GM12878 (cell line): ENCODE results near the gene SLC25A48. TPM values are rescaled to one million over a fixed set of nuclear protein-coding genes. Genes with fewer than 3 reads are reported as not detected.

ENCODE experiments used
- ATAC-seq: fragments of 200-7000 bp; cut with Tn5 transposase; 3 replicates; pipeline ENCODE4 v1.9.1; 2020; ENCODE audit warnings: mild to moderate bottlenecking, moderate library complexity
- BruUV-seq: library from RNA; stranded (reverse); fragments of 400-500 nt; replicated peaks from 2 replicates; lab custom pipeline; 2021; lab: Mats Ljungman, UMichigan
- CTCF ChIA-PET: fragments of 300-600 bp; sonication (Branson Sonifier 250); formaldehyde crosslinking; extraction: SDS; loops from one replicate; lab custom pipeline; 2021; ENCODE audit warnings: inconsistent platforms; lab: Yijun Ruan, JAX
- POLR2A ChIA-PET: fragments of 350-600 bp; formaldehyde crosslinking; extraction: SDS; loops from one replicate; lab custom pipeline; 2021; ENCODE audit warnings: inconsistent platforms; lab: Charles Lee
- RAD21 ChIA-PET: fragments of 300-600 bp; sonication (Branson Sonifier 250); formaldehyde crosslinking; loops from one replicate; lab custom pipeline; 2023; ENCODE audit warnings: antibody characterized with exemption; ENCODE audit not compliant: unreplicated experiment; lab: Charles Lee
- SMC1A ChIA-PET: fragments of 300-600 bp; sonication (Branson Sonifier 250); formaldehyde crosslinking; loops from one replicate; lab custom pipeline; 2023; ENCODE audit not compliant: unreplicated experiment, uncharacterized antibody; lab: Charles Lee
- DNase-seq: peaks from one replicate; pipeline ENCODE4 v3.0.0-alpha.2; 2011; ENCODE audit warnings: low read depth, low spot score
- FAIRE-seq: peaks from 3 replicates; lab custom pipeline; 2011; peaks lifted over from hg19 to GRCh38; lab: Jason Lieb, UNC
- H2AFZ ChIP-seq: 2 replicates; pipeline ENCODE4 v1.6.0; 2011; ENCODE audit warnings: low read depth, low read length, control low read depth; ENCODE audit not compliant: control insufficient read depth
- H3K27ac ChIP-seq: 2 replicates; pipeline ENCODE4 v1.5.1; 2011; ENCODE audit warnings: control low read depth; ENCODE audit not compliant: control insufficient read depth, insufficient read depth
- H3K27me3 ChIP-seq, 2 experiments: replicated peaks in 1 of 2; 2 replicates each; pipeline versions ENCODE4 v1.6.0 to v1.6.1; 2011; ENCODE audit warnings: low read length in 1 of 2; ENCODE audit not compliant: control insufficient read depth in 2 of 2, insufficient read depth in 2 of 2
- H3K36me3 ChIP-seq, 2 experiments: 2 replicates each; pipeline ENCODE4 v1.5.1; 2011; ENCODE audit warnings: low read length in 1 of 2; ENCODE audit not compliant: control insufficient read depth in 2 of 2, insufficient read depth in 2 of 2
- H3K4me1 ChIP-seq: 2 replicates; pipeline ENCODE4 v1.6.1; 2011; ENCODE audit warnings: mild to moderate bottlenecking, low read length, moderate library complexity, mixed read lengths; ENCODE audit not compliant: control insufficient read depth, insufficient read depth
- H3K4me2 ChIP-seq: 2 replicates; pipeline ENCODE4 v1.6.0; 2011; ENCODE audit warnings: control low read depth; ENCODE audit not compliant: control insufficient read depth, insufficient read depth
- H3K4me3 ChIP-seq: fragments of 200-600 bp; sonication (generic); 2 replicates; pipeline ENCODE4 v1.5.1; 2016
- H3K79me2 ChIP-seq: 2 replicates; pipeline ENCODE4 v1.6.0; 2011; ENCODE audit warnings: low read length; ENCODE audit not compliant: control insufficient read depth, insufficient read depth
- H3K9ac ChIP-seq: 2 replicates; pipeline ENCODE4 v1.8.0; 2011; ENCODE audit warnings: low read length, control low read depth, mixed read lengths; ENCODE audit not compliant: control insufficient read depth, insufficient read depth
- H3K9me3 ChIP-seq: replicated peaks from 3 replicates; pipeline ENCODE4 v1.5.1; 2011; ENCODE audit warnings: mild to moderate bottlenecking, low read length; ENCODE audit not compliant: control insufficient read depth, insufficient read depth
- H4K20me1 ChIP-seq: 2 replicates; pipeline ENCODE4 v1.6.0; 2011; ENCODE audit not compliant: control insufficient read depth, insufficient read depth
- BCL3 ChIP-seq: IDR thresholded peaks from 2 replicates; pipeline ENCODE4 v1.6.1; 2011; ENCODE audit warnings: borderline replicate concordance, low read depth, mild to moderate bottlenecking, moderate library complexity, low read length; ENCODE audit not compliant: insufficient read depth, poor library complexity, severe bottlenecking
- KAT2A ChIP-seq: conservative IDR thresholded peaks from 2 replicates; pipeline ENCODE4 v1.6.1; 2011; ENCODE audit warnings: low read depth, low read length; ENCODE audit not compliant: control insufficient read depth
- MEF2A ChIP-seq: IDR thresholded peaks from 2 replicates; pipeline ENCODE4 v1.6.1; 2011; ENCODE audit warnings: low read depth, mild to moderate bottlenecking, low read length, moderate library complexity; ENCODE audit not compliant: insufficient read depth
- NFXL1 ChIP-seq: fragments of 450-650 bp; IDR thresholded peaks from 2 replicates; pipeline ENCODE4 v1.6.1; 2017; ENCODE audit warnings: antibody characterized with exemption, mild to moderate bottlenecking, borderline replicate concordance
- SMARCA5 ChIP-seq: fragments of 450-650 bp; IDR thresholded peaks from 2 replicates; pipeline ENCODE4 v1.6.1; 2017; ENCODE audit warnings: mild to moderate bottlenecking
- WGBS: methylation state at CpG from one replicate; pipeline ENCODE4 v1.1.6; 2016; ENCODE audit warnings: low lambda C conversion rate; ENCODE audit not compliant: insufficient replicate concordance, insufficient coverage; ENCODE audit errors: missing lambda C conversion rate; 5-methylcytosine and 5-hydroxymethylcytosine counted together
- in situ Hi-C: fragments of 300-500 bp; cut with MboI; formaldehyde crosslinking; loops from 9 replicates; pipeline ENCODE4 v1.14.3; 2018; ENCODE audit warnings: mixed read lengths
- intact Hi-C: fragments of 100-400 bp; cut with micrococcal nuclease; formaldehyde crosslinking; loops from one replicate; pipeline ENCODE4 v1.14.2; 2022; ENCODE audit not compliant: unreplicated experiment
- polyA plus RNA-seq, 11 experiments: library from polyadenylated mRNA; depleted of rRNA in 4 of 11; unstranded in 6 of 11; stranded (reverse) in 5 of 11; fragments of >200 nt; fragmentation: Nextera tagmentation in 4 of 11; fragmentation: Illumina TruSeq in 1 of 11; extraction: Ambion mirVana in 4 of 11; extraction: Trizol in 1 of 11; gene quantifications; 1 replicate in 1 of 11; 2 replicates in 10 of 11; pipeline versions ENCODE4 v1.2.1 to v1.2.3, GENCODE V29; 2011 to 2016; ENCODE audit warnings: inconsistent platforms in 2 of 11, missing spikeins in 2 of 11, low read depth in 1 of 11
- total RNA-seq, 4 experiments: library from RNA; depleted of rRNA in 3 of 4; stranded (reverse); fragments of >200 nt in 3 of 4; fragmentation: Illumina TruSeq in 1 of 4; extraction: Trizol in 1 of 4; gene quantifications; 2 replicates each; pipeline versions ENCODE4 v1.2.1 to v1.2.3, GENCODE V29; 2013 to 2021
- TF ChIP-seq, protein P1 (sequence below): fragments of 450-650 bp; IDR thresholded peaks from 2 replicates; pipeline ENCODE4 v1.6.1; 2016; ENCODE audit warnings: mild to moderate bottlenecking

SLC25A48 gene
- total and polyA plus RNA-seq, 10 of the 15 experiments (the other 5 are each of a cell fraction or from before 2014, with no cell fraction given) = 0.06 TPM; not detected in 9

GRCh38 chr5:135877570-135878155 lies 43.2 kb downstream of the SLC25A48 start:
- H3K79me2 ChIP-seq = no peaks in the 10 kb centered on the region
- POLR2A ChIA-PET = no interaction called here

More at GRCh38 chr5:135877570-135878155, 43.2 kb downstream of the SLC25A48 start:
- H3K27ac ChIP-seq = no peak overlapping the region
- no peak overlapping the region for H2AFZ ChIP-seq
- H3K4me2 ChIP-seq = no peak overlapping the region
- no peak for DNase-seq
- ChIA-PET CTCF (no interaction called here), RAD21 (no interaction called here), SMC1A (no interaction called here)
- BruUV-seq = no TSS peak
- no peak for ATAC-seq
- no peak for TF ChIP-seq KAT2A
- TF ChIP-seq SMARCA5 = no peak
- TF ChIP-seq NFXL1 = no peak
- TF ChIP-seq BCL3 = no peak
- TF ChIP-seq, protein P1, sequence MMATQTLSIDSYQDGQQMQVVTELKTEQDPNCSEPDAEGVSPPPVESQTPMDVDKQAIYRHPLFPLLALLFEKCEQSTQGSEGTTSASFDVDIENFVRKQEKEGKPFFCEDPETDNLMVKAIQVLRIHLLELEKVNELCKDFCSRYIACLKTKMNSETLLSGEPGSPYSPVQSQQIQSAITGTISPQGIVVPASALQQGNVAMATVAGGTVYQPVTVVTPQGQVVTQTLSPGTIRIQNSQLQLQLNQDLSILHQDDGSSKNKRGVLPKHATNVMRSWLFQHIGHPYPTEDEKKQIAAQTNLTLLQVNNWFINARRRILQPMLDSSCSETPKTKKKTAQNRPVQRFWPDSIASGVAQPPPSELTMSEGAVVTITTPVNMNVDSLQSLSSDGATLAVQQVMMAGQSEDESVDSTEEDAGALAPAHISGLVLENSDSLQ = no peak
- no peak for TF ChIP-seq MEF2A
- WGBS = 7% methylated on average over 6 of the region's 6 CpGs
- H3K4me1 ChIP-seq = no peaks in the 10 kb centered on the region
- no peaks in the 10 kb centered on the region; a peak in 1 of 4 replicates for H3K27me3 ChIP-seq
- no peaks in the 10 kb centered on the region for H3K9me3 ChIP-seq
- H3K4me3 ChIP-seq = no peak overlapping the region
- in situ Hi-C loops (no loop called here), intact Hi-C loops (no loop called here)
- H4K20me1 ChIP-seq = no peaks in the 10 kb centered on the region
- H3K9ac ChIP-seq = no peak overlapping the region
- FAIRE-seq = no peak
- no peaks in the 10 kb centered on the region for H3K36me3 ChIP-seq
